ENCODE measurements around the gene ARPC1A.

DNA sequence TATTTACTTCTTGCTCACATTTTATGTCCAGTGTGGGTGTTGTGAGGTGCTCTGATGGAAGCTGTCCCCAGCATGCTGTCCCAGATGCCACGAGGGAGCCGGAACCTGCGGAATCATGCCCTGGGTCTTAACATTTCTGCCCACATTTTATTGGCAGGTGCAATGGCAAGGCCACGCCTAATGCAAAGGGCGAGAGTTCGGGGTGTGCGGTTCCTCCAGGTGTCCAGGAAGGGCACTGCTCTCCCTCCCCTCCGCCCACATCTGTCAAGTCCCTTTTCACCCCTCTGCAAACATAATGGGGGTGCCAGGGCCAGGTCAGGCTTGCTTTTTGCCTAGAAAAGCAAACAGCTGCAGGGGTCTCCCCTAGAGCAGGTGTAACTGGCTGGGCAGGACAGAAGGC is 66.3 kb downstream of the ARPC1A start:
- no peak for TF ChIP-seq POLR2AphosphoS5 (IDR thresholded peaks at IDR 0.05; ENCODE audit: low read depth, low read length)
- TF ChIP-seq SPI1 (IDR thresholded peaks at IDR 0.05; ENCODE audit: low read depth, low read length), result no peak
- TF ChIP-seq PAX5 (IDR thresholded peaks at IDR 0.05; ENCODE audit: insufficient read depth, low read length, severe bottlenecking), result no peak

Data from GM12891 (cell line).